H1 (cell line): Measurements from ENCODE around the gene ASIC1. TPM values are rescaled to one million over a fixed set of nuclear protein-coding genes. Genes with fewer than 3 reads are reported as not detected.
A peak's percentile ranks its signal among the peaks of the same experiment; 100 is the strongest.

ENCODE experiments used
- CTCF ChIA-PET: fragments of 300-600 bp; sonication (Branson Sonifier 250); formaldehyde crosslinking; loops from one replicate; lab custom pipeline; 2021; ENCODE audit not compliant: partially characterized antibody; lab: Charles Lee
- POLR2A ChIA-PET: fragments of 300-600 bp; sonication (Branson Sonifier 250); formaldehyde crosslinking; loops from one replicate; lab custom pipeline; 2021; ENCODE audit warnings: inconsistent platforms; ENCODE audit not compliant: partially characterized antibody; lab: Charles Lee
- DNase-seq, 2 experiments: peaks; one replicate each; pipeline versions ENCODE4 v3.0.0 to v3.0.0-alpha.2; 2010 to 2022; ENCODE audit warnings: low spot score in 2 of 2, low read depth in 1 of 2, mixed read lengths in 1 of 2
- FAIRE-seq: peaks from 2 replicates; lab custom pipeline; 2011; peaks lifted over from hg19 to GRCh38; lab: Jason Lieb, UNC
- H2AFZ ChIP-seq: 2 replicates; pipeline ENCODE4 v1.8.1; 2012; ENCODE audit warnings: low read length, inconsistent platforms
- H2AK5ac ChIP-seq: 2 replicates; pipeline ENCODE4 v1.6.1; 2013; ENCODE audit warnings: low read depth, low read length
- H2BK120ac ChIP-seq: replicated peaks from 2 replicates; pipeline ENCODE3; 2013; ENCODE audit warnings: low read depth, low read length, inconsistent platforms
- H2BK12ac ChIP-seq: 2 replicates; pipeline ENCODE4 v1.6.1; 2013; ENCODE audit warnings: low read depth, low read length
- H2BK15ac ChIP-seq: 2 replicates; pipeline ENCODE4 v1.6.1; 2013; ENCODE audit warnings: low read length
- H2BK20ac ChIP-seq: 2 replicates; pipeline ENCODE4 v1.6.1; 2013; ENCODE audit warnings: low read length
- H2BK5ac ChIP-seq: 2 replicates; pipeline ENCODE4 v1.6.1; 2013; ENCODE audit warnings: low read depth, low read length
- H3K14ac ChIP-seq: 2 replicates; pipeline ENCODE4 v1.6.1; 2013; ENCODE audit warnings: inconsistent platforms; ENCODE audit not compliant: insufficient read length
- H3K18ac ChIP-seq: 2 replicates; pipeline ENCODE4 v1.6.1; 2013; ENCODE audit warnings: low read length; ENCODE audit errors: extremely low read depth
- H3K23ac ChIP-seq: 2 replicates; pipeline ENCODE4 v1.6.1; 2013; ENCODE audit warnings: inconsistent platforms; ENCODE audit not compliant: insufficient read length
- H3K23me2 ChIP-seq: 2 replicates; pipeline ENCODE4 v1.6.1; 2013; ENCODE audit warnings: low read depth, low read length
- H3K27ac ChIP-seq: 2 replicates; pipeline ENCODE4 v1.6.1; 2011; ENCODE audit warnings: low read depth, low read length, inconsistent platforms
- H3K27me3 ChIP-seq, 4 experiments: replicated peaks in 1 of 4; 1 replicate in 1 of 4; 2 replicates in 3 of 4; pipeline versions ENCODE4 v1.6.1 to v1.8.1; 2011 to 2013; ENCODE audit warnings: low read length in 3 of 4, mild to moderate bottlenecking in 3 of 4, inconsistent platforms in 2 of 4, mixed read lengths in 2 of 4, moderate library complexity in 1 of 4; ENCODE audit not compliant: control insufficient read depth in 3 of 4, insufficient read depth in 3 of 4; ENCODE audit errors: extremely low read depth in 1 of 4
- H3K36me3 ChIP-seq, 4 experiments: 2 replicates each; pipeline versions ENCODE4 v1.6.1 to v1.8.1; 2011 to 2013; ENCODE audit warnings: mild to moderate bottlenecking in 4 of 4, low read length in 3 of 4, moderate library complexity in 2 of 4, control low read depth in 1 of 4, inconsistent platforms in 1 of 4; ENCODE audit not compliant: insufficient read depth in 4 of 4, control insufficient read depth in 2 of 4
- H3K4ac ChIP-seq: replicated peaks from 2 replicates; pipeline ENCODE3; 2013; ENCODE audit warnings: low read length, low read depth, mixed read lengths, inconsistent platforms; ENCODE audit not compliant: insufficient read length
- H3K4me1 ChIP-seq, 4 experiments: replicated peaks in 1 of 4; 1 replicate in 1 of 4; 2 replicates in 3 of 4; pipeline versions ENCODE4 v1.6.1 to v1.8.1; 2011 to 2013; ENCODE audit warnings: low read length in 3 of 4, inconsistent platforms in 2 of 4, mixed read lengths in 1 of 4; ENCODE audit not compliant: insufficient read depth in 4 of 4, control insufficient read depth in 3 of 4
- H3K4me2 ChIP-seq, 2 experiments: 2 replicates each; pipeline versions ENCODE4 v1.6.1 to v1.8.1; 2011 to 2013; ENCODE audit warnings: low read depth in 2 of 2, low read length in 2 of 2, control low read depth in 1 of 2, inconsistent platforms in 1 of 2, mild to moderate bottlenecking in 1 of 2; ENCODE audit not compliant: insufficient read depth in 1 of 2
- H3K4me3 ChIP-seq, 4 experiments: fragments of 200-600, 300-600 bp in 1 of 4; sonication (generic), shearing (Covaris generic), sonication (Bioruptor Twin) in 1 of 4; 2 replicates each; pipeline versions ENCODE4 v1.5.1 to v1.8.1; 2011 to 2016; ENCODE audit warnings: low read length in 4 of 4, low read depth in 3 of 4, control low read depth in 2 of 4, inconsistent platforms in 2 of 4, mild to moderate bottlenecking in 2 of 4, mixed read lengths in 1 of 4, moderate library complexity in 1 of 4; ENCODE audit not compliant: insufficient read depth in 2 of 4; ENCODE audit errors: extremely low read depth in 1 of 4
- H3K56ac ChIP-seq: replicated peaks from 2 replicates; pipeline ENCODE3; 2013; ENCODE audit warnings: low read depth, mild to moderate bottlenecking, mixed read lengths, low read length, inconsistent platforms; ENCODE audit not compliant: insufficient read length
- H3K79me1 ChIP-seq: 2 replicates; pipeline ENCODE4 v1.6.1; 2013; ENCODE audit warnings: low read depth, low read length, control low read depth
- H3K79me2 ChIP-seq, 2 experiments: 2 replicates each; pipeline versions ENCODE4 v1.6.1 to v1.8.1; 2012 to 2013; ENCODE audit warnings: low read length in 2 of 2, mild to moderate bottlenecking in 2 of 2, inconsistent platforms in 1 of 2; ENCODE audit not compliant: insufficient read depth in 2 of 2, control insufficient read depth in 1 of 2
- H3K9ac ChIP-seq, 4 experiments: replicated peaks in 1 of 4; 1 replicate in 1 of 4; 2 replicates in 3 of 4; pipeline versions ENCODE4 v1.6.1 to v1.8.1; 2011 to 2013; ENCODE audit warnings: low read depth in 3 of 4, low read length in 3 of 4, control low read depth in 2 of 4, mild to moderate bottlenecking in 2 of 4, moderate library complexity in 2 of 4, inconsistent platforms in 1 of 4; ENCODE audit errors: extremely low read depth in 1 of 4
- H3K9me3 ChIP-seq, 2 experiments: 2 replicates each; pipeline versions ENCODE4 v1.6.1 to v1.8.1; 2012 to 2013; ENCODE audit warnings: mild to moderate bottlenecking in 2 of 2, moderate library complexity in 2 of 2, control low read depth in 1 of 2, inconsistent platforms in 1 of 2, low read depth in 1 of 2, low read length in 1 of 2, mixed read lengths in 1 of 2; ENCODE audit not compliant: insufficient read depth in 2 of 2
- H4K20me1 ChIP-seq, 2 experiments: replicated peaks in 1 of 2; 2 replicates each; pipeline versions ENCODE3 to v1.8.1; 2011 to 2013; ENCODE audit warnings: inconsistent platforms in 2 of 2, low read length in 2 of 2, mild to moderate bottlenecking in 1 of 2; ENCODE audit not compliant: insufficient read depth in 2 of 2, control insufficient read depth in 1 of 2
- H4K5ac ChIP-seq: 2 replicates; pipeline ENCODE4 v1.6.1; 2013; ENCODE audit warnings: low read length, low read depth, mixed read lengths, inconsistent platforms; ENCODE audit not compliant: insufficient read length
- H4K8ac ChIP-seq: 2 replicates; pipeline ENCODE4 v1.8.0; 2013; ENCODE audit warnings: mild to moderate bottlenecking, moderate library complexity, low read length, inconsistent platforms; ENCODE audit not compliant: insufficient read depth; ENCODE audit errors: extremely low read depth
- H4K91ac ChIP-seq: replicated peaks from 2 replicates; pipeline ENCODE3; 2013; ENCODE audit warnings: low read length, mixed read lengths, inconsistent platforms; ENCODE audit not compliant: insufficient read length
- whole genome bisulfite sequencing, 2 experiments: shearing (Covaris generic) in 1 of 2; methylation state at CpG; one replicate each; pipeline versions ENCODE4 v1.1.6 to v1.1.7; 2013 to 2015; ENCODE audit warnings: low lambda C conversion rate in 2 of 2, mixed read lengths in 2 of 2, inconsistent platforms in 1 of 2, low coverage in 1 of 2, missing lambda C conversion rate in 1 of 2; ENCODE audit not compliant: insufficient replicate concordance in 2 of 2, insufficient coverage in 1 of 2, insufficient read length in 1 of 2; ENCODE audit errors: extremely low coverage in 1 of 2, missing lambda C conversion rate in 1 of 2; 5-methylcytosine and 5-hydroxymethylcytosine counted together
- polyA plus RNA-seq, 7 experiments: library from polyadenylated mRNA; depleted of rRNA in 3 of 7; stranded (reverse) in 5 of 7; unstranded in 2 of 7; fragments of >200 nt in 5 of 7; fragments of 200-250 nt in 2 of 7; gene quantifications; 1 replicate in 5 of 7; 2 replicates in 1 of 7; 4 replicates in 1 of 7; pipeline versions ENCODE4 v1.2.1 to v1.2.3, GENCODE V29; 2011 to 2013; ENCODE audit warnings: missing spikeins in 2 of 7, mixed read lengths in 2 of 7
- total RNA-seq: library from RNA; stranded (reverse); fragmentation: NEBNext Ultra II Directional; extraction: Animal tissue kit (Norgen Biotek cat#: 25700); gene quantifications from 2 replicates; pipeline ENCODE4 v1.2.1, GENCODE V29; 2021

Gene ASIC1
- total and polyA plus RNA-seq, 2 of the 8 experiments (the other 6 are each of a cell fraction or from before 2014, with no cell fraction given): 2.4 to 4.4 TPM

DNA sequence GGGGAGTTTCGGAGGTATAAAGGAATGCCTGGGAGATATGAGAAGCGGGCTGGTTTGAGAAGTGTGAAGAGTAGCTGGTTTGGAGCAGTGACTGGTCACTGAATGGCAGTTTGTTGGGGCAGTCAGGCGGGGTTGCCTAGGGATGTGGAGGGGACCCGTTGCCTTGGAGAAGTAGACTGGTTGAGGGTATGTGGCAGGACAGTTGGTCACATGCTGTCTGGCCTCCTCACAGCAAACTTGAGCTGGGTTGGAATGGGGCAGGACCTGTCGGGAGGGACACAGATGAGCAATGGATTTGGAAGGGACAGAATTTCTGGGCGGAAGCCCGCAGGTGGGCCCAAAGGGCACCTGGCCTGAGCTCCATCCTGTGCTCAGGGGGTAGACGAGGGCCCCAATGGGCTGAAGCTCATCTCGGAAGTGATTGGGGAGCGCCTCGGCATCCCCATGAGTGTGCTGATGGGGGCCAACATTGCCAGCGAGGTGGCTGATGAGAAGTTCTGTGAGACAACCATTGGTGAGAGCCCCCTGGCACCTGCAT, 48.6 kb downstream of the ASIC1 start:
- no peaks in the 10 kb centered on the region for H3K79me2 ChIP-seq
- CTCF ChIA-PET: interaction anchor here (1.0 to 32.9 kb wide), 4 partner anchors 20 to 208 kb away, joined by 3 to 625 read pairs (median 70); partner anchors contain the start of genes CERS5 and SMARCD1
- POLR2A ChIA-PET: interaction anchor here (1.0 to 27.1 kb wide), 2 partner anchors 13 to 21 kb away, joined by 3 to 457 read pairs; partner anchors contain the start of genes GPD1 and SMARCD1

More for the DNA sequence above, 48.6 kb downstream of the ASIC1 start:
- H3K4me2 ChIP-seq: no peak overlapping the region
- WGBS, 2 experiments: 90% methylated on average over 12 of the region's 12 CpGs; no CpG with 5 or more reads in 1 of the 2 experiments
- no peak overlapping the region for H3K4me3 ChIP-seq
- no peak overlapping the region for H2BK20ac ChIP-seq
- H2AFZ ChIP-seq: no peak overlapping the region
- H3K36me3 ChIP-seq: peaks cover 0 to 8% (median 0%) of the 10 kb centered on the region in 4 experiments; a peak in 1 of 8 replicates
- H2AK5ac ChIP-seq: no peak overlapping the region
- no peak overlapping the region for H3K4ac ChIP-seq
- H3K23me2 ChIP-seq: no peaks in the 10 kb centered on the region
- no peak overlapping the region for H4K5ac ChIP-seq
- H3K14ac ChIP-seq: no peak overlapping the region
- no peak overlapping the region for H3K27ac ChIP-seq
- no peaks in the 10 kb centered on the region for H3K9me3 ChIP-seq
- no peak overlapping the region for H2BK5ac ChIP-seq
- H2BK12ac ChIP-seq: no peak overlapping the region
- H4K20me1 ChIP-seq: no peaks in the 10 kb centered on the region
- FAIRE-seq: no peak
- H2BK120ac ChIP-seq: no peak overlapping the region
- H3K56ac ChIP-seq: no peak overlapping the region
- no peak for DNase-seq
- no peaks in the 10 kb centered on the region for H3K27me3 ChIP-seq
- no peak overlapping the region for H3K23ac ChIP-seq
- no peaks in the 10 kb centered on the region for H3K79me1 ChIP-seq
- no peak overlapping the region for H4K91ac ChIP-seq
- H2BK15ac ChIP-seq: no peak overlapping the region
- H3K4me1 ChIP-seq: peaks cover 13 to 20% (median 16%) of the 10 kb centered on the region in 4 experiments
- no peak overlapping the region for H3K9ac ChIP-seq
- H3K18ac ChIP-seq: no peak overlapping the region
- H4K8ac ChIP-seq: peak overlapping the region; percentile 19; the same call in 1 of the 2 replicates
